Right lobe of liver (tissue), 4 donors: ENCODE results near the gene PRR18.

ENCODE experiments used
- POLR2A ChIP-seq: fragments of 450-650 bp; IDR thresholded peaks from one replicate; pipeline ENCODE4 v1.6.1; 2017; ENCODE audit warnings: antibody characterized with exemption, mild to moderate bottlenecking
- TF ChIP-seq, protein P1 (sequence below), 4 donors: fragments of 200-600 bp in 3 of 4; fragments of 450-650 bp in 1 of 4; IDR thresholded peaks; one replicate each; pipeline versions ENCODE4 v1.5.1 to v1.8.0; 2016 to 2022; ENCODE audit warnings: antibody characterized with exemption in 4 of 4, mild to moderate bottlenecking in 2 of 4
- donor health status: DM: no; HTN: no; CAD: no.
- donor health status: DM: no; HTN: no; CAD: no.
- donor health status: DM: no; HTN: yes; CAD: no.

DNA sequence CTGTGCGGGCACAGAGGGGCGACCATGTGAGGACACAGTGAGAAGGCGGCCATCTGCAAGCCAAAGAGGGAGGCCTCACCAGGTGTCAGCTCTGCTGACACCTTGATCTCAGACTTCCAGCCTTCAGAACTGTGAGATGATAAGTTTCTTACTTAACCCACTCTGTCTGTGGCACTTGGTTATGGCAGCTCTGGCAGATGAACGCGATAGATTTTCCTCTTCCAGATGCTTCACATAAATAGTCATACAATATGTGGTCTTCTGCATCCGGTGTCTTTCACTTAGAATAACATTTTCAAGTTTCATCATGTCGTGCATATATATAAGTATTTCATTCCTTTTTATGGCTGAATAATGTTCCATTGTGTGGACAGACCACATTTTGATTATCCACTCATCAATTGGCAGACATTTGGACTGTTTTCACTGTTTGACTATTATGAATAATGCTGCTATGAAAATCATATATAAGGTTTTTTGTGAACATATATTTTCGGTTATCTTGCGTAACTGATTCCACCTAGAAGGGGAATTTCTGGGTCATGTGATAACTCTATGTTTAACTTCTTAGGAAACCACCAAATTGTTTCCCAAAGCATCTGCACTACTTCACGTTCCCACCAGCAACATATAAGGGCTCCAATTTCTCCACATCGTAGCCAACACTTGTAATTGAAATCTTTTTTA lies 30.2 kb downstream of the PRR18 start:
- TF ChIP-seq, protein P1, sequence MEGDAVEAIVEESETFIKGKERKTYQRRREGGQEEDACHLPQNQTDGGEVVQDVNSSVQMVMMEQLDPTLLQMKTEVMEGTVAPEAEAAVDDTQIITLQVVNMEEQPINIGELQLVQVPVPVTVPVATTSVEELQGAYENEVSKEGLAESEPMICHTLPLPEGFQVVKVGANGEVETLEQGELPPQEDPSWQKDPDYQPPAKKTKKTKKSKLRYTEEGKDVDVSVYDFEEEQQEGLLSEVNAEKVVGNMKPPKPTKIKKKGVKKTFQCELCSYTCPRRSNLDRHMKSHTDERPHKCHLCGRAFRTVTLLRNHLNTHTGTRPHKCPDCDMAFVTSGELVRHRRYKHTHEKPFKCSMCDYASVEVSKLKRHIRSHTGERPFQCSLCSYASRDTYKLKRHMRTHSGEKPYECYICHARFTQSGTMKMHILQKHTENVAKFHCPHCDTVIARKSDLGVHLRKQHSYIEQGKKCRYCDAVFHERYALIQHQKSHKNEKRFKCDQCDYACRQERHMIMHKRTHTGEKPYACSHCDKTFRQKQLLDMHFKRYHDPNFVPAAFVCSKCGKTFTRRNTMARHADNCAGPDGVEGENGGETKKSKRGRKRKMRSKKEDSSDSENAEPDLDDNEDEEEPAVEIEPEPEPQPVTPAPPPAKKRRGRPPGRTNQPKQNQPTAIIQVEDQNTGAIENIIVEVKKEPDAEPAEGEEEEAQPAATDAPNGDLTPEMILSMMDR (IDR thresholded peaks at IDR 0.05): no peak
- TF ChIP-seq POLR2A: no peak
